DND-41 (cell line): ENCODE data around the gene P2RX4.

Experiments
- EZH2 ChIP-seq: IDR thresholded peaks from 3 replicates; pipeline ENCODE4 v1.6.1; 2012; ENCODE audit warnings: borderline replicate concordance, low read depth, mild to moderate bottlenecking, moderate library complexity, low read length, inconsistent platforms; ENCODE audit not compliant: severe bottlenecking
- TF ChIP-seq, protein P1 (sequence below): IDR thresholded peaks from 2 replicates; pipeline ENCODE4 v1.5.1; 2012; ENCODE audit warnings: borderline replicate concordance, low read length, moderate library complexity, mild to moderate bottlenecking; ENCODE audit not compliant: poor library complexity, severe bottlenecking; ENCODE audit errors: extremely low read depth

DNA sequence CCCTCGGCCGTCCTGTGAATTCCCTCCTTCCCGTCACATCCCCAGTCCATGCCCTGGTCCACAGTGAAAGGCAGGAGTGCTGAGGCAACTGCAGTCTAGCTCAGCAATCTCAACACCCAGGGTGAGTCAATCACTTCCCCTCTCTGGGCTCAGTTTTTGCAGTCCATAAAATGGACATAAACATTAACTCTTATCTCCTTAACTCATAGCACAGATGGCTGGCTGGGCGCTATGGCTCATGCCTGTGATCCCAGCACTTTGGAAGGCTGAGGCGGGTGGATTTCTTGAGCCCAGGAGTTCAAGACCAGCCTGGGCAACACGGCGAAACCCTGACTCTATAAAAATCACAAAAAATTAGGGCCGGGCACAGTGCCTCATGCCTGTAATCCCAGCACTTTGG lies 54.2 kb downstream of the P2RX4 start:
- TF ChIP-seq, protein P1, sequence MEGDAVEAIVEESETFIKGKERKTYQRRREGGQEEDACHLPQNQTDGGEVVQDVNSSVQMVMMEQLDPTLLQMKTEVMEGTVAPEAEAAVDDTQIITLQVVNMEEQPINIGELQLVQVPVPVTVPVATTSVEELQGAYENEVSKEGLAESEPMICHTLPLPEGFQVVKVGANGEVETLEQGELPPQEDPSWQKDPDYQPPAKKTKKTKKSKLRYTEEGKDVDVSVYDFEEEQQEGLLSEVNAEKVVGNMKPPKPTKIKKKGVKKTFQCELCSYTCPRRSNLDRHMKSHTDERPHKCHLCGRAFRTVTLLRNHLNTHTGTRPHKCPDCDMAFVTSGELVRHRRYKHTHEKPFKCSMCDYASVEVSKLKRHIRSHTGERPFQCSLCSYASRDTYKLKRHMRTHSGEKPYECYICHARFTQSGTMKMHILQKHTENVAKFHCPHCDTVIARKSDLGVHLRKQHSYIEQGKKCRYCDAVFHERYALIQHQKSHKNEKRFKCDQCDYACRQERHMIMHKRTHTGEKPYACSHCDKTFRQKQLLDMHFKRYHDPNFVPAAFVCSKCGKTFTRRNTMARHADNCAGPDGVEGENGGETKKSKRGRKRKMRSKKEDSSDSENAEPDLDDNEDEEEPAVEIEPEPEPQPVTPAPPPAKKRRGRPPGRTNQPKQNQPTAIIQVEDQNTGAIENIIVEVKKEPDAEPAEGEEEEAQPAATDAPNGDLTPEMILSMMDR = no peak
- TF ChIP-seq EZH2 = no peak
